DOHH2 (cell line): ENCODE data around the gene HENMT1.

ENCODE experiments used
- CTCF ChIP-seq: fragments of 200-600 bp; sonication (generic); IDR thresholded peaks from one replicate; pipeline ENCODE4 v1.5.1; 2014; ENCODE audit warnings: antibody characterized with exemption, mild to moderate bottlenecking, low read depth, low read length; ENCODE audit not compliant: poor library complexity, severe bottlenecking
- EZH2phosphoT487 ChIP-seq: fragments of 200-600 bp; sonication (generic); IDR thresholded peaks from 2 replicates; pipeline ENCODE4 v1.6.1; 2017; ENCODE audit warnings: borderline replicate concordance, mild to moderate bottlenecking, antibody characterized with exemption, low read length, moderate library complexity, mixed read lengths

- TF ChIP-seq CTCF (no peak), EZH2phosphoT487 (no peak)
These were observed 32.2 kb downstream of the HENMT1 start for GRCh38 chr1:108628665-108629064.
